ENCODE data around the gene RAP1GAP2.
A peak's percentile ranks its signal among the peaks of the same experiment; 100 is the strongest.
"Not testable (repeated sequence)": the region's sequence is repeated elsewhere in the genome, so short reads cannot be mapped to it uniquely, and the experiment has no call there.

Gene RAP1GAP2

GRCh38 chr17:2995886-2996809 lies 199.9 kb downstream of the RAP1GAP2 start:
- DNase-seq (ENCODE audit: low read depth in 2 of 2) = no peak

- no peak for DNase-seq (ENCODE audit: low read depth in 2 of 2)
These were observed 200.8 kb downstream of the RAP1GAP2 start for GRCh38 chr17:2996810-2997670.

GRCh38 chr17:2998469-2998901 lies 202.2 kb downstream of the RAP1GAP2 start:
- DNase-seq (ENCODE audit: low read depth in 2 of 2) = not testable (repeated sequence)

GRCh38 chr17:3002538-3003295 lies 206.5 kb downstream of the RAP1GAP2 start:
- no peak for DNase-seq (ENCODE audit: low read depth in 2 of 2)

- DNase-seq (ENCODE audit: low read depth in 2 of 2) = no peak
These were observed 207.3 kb downstream of the RAP1GAP2 start for GRCh38 chr17:3003296-3004149.

- peak; percentile 17 to 25 for DNase-seq (ENCODE audit: low read depth in 2 of 2)
These were observed 208.0 kb downstream of the RAP1GAP2 start for GRCh38 chr17:3004150-3004801.

- DNase-seq (ENCODE audit: low read depth in 2 of 2) = no peak
These were observed 208.7 kb downstream of the RAP1GAP2 start for GRCh38 chr17:3004925-3005324.

- no peak for DNase-seq (ENCODE audit: low read depth in 2 of 2)
These were observed 209.5 kb downstream of the RAP1GAP2 start for GRCh38 chr17:3005696-3006095.

GRCh38 chr17:3006801-3007200 lies 210.6 kb downstream of the RAP1GAP2 start:
- no peak for DNase-seq (ENCODE audit: low read depth in 2 of 2)

- DNase-seq (ENCODE audit: low read depth in 2 of 2) = no peak
These were observed 211.4 kb downstream of the RAP1GAP2 start for GRCh38 chr17:3007651-3008121.

- no peak for DNase-seq (ENCODE audit: low read depth in 2 of 2)
These were observed 212.4 kb downstream of the RAP1GAP2 start for GRCh38 chr17:3008336-3009288.

GRCh38 chr17:3009411-3009920 lies 213.2 kb downstream of the RAP1GAP2 start:
- no peak for DNase-seq (ENCODE audit: low read depth in 2 of 2)

- DNase-seq (ENCODE audit: low read depth in 2 of 2) = no peak
These were observed 215.7 kb downstream of the RAP1GAP2 start for GRCh38 chr17:3011891-3012290.

- peak in 1 of 2 donors; percentile 25 for DNase-seq (ENCODE audit: low read depth in 2 of 2)
These were observed 216.8 kb downstream of the RAP1GAP2 start for GRCh38 chr17:3012926-3013581.

GRCh38 chr17:3015890-3016289 lies 219.7 kb downstream of the RAP1GAP2 start:
- no peak for DNase-seq (ENCODE audit: low read depth in 2 of 2)

- DNase-seq (ENCODE audit: low read depth in 2 of 2) = no peak
These were observed 221.7 kb downstream of the RAP1GAP2 start for GRCh38 chr17:3017936-3018335.

GRCh38 chr17:3019761-3020160 lies 223.5 kb downstream of the RAP1GAP2 start:
- DNase-seq (ENCODE audit: low read depth in 2 of 2) = no peak

- DNase-seq (ENCODE audit: low read depth in 2 of 2) = no peak
These were observed 224.1 kb downstream of the RAP1GAP2 start for GRCh38 chr17:3020381-3020780.
